GM19395 (cell line): ENCODE results near the gene RNF113A.
A peak's percentile ranks its signal among the peaks of the same experiment; 100 is the strongest.
"Not testable (repeated sequence)": the region's sequence is repeated elsewhere in the genome, so short reads cannot be mapped to it uniquely, and the experiment has no call there.

Source experiments
- ATAC-seq: cut with Tn5 transposase; IDR thresholded peaks from one replicate; pipeline ENCODE4 v1.9.1; 2021; ENCODE audit warnings: mild to moderate bottlenecking, moderate library complexity; ENCODE audit not compliant: unreplicated experiment

RNF113A gene

GRCh38 chrX:119852382-119853353 lies 18.9 kb downstream of the RNF113A start, which contains the start of gene UPF3B:
Gene UPF3B (minus strand): TSS chrX:119852963. CDS start chrX:119852928, 35 bp downstream.
- ATAC-seq, result peak; percentile 97

- no peak for ATAC-seq
Measured at GRCh38 chrX:119833905-119834304, 37.6 kb downstream of the RNF113A start.

- ATAC-seq, result no peak
Measured at GRCh38 chrX:119828446-119828845, 43.1 kb downstream of the RNF113A start.

GRCh38 chrX:119826399-119826959 lies 45.1 kb downstream of the RNF113A start:
- no peak for ATAC-seq

- ATAC-seq, result not testable (repeated sequence)
Measured at GRCh38 chrX:119824221-119824620, 47.3 kb downstream of the RNF113A start.

GRCh38 chrX:119821703-119822102 lies 49.8 kb downstream of the RNF113A start:
- peak; percentile 99 for ATAC-seq
